ENCODE results near the gene PLEKHJ1.

PLEKHJ1 gene

GRCh38 chr19:2228157-2229030 lies 7.7 kb downstream of the PLEKHJ1 start:
- no peaks in the 10 kb centered on the region for H3K27me3 ChIP-seq
- TF ChIP-seq CTCF (IDR thresholded peaks at IDR 0.05; ENCODE audit: low read depth, low read length), result no peak
- H3K4me1 ChIP-seq, result peaks cover 6% of the 10 kb centered on the region; the same call in 1 of the 2 replicates
- no peak for DNase-seq
- no peak overlapping the region for H3K4me3 ChIP-seq (ENCODE audit: low read depth, low read length)
- H3K9me3 ChIP-seq, result no peaks in the 10 kb centered on the region
- H3K36me3 ChIP-seq, result peaks cover 80% of the 10 kb centered on the region

DNA sequence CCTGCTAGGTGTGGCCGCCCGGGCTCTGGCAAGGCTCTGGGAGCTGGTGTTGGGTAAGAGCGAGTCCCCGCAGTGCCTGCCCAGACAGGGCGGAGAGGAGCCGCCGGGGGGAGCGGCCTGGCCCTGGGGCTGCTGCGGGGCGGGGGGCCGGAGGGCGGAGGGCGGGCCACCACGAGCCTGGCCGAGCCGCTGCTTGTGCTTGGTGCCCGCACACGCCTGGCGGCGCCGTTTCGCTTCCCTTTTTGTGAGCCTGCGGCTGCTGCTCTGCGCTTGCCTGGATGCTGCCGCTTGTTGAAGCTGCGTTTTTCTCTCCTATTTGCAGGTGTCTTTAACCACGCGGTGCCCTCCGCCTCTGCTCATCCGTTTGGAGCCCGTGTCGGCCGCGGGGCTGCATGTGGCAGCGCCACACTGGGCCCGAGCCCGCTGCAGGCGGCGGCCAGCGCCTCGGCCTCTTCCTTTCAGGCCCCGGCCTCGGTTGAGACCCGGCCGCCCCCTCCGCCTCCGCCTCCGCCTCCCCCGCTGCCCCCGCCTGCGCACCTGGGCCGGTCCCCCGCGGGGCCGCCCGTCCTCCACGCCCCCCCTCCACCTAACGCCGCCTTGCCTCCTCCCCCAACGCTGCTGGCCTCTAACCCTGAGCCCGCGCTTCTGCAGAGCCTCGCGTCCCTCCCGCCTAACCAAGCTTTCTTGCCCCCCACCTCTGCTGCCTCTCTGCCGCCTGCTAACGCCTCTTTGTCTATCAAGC lies 8.5 kb downstream of the PLEKHJ1 start:
- no peak for TF ChIP-seq CTCF (IDR thresholded peaks at IDR 0.05; ENCODE audit: low read depth, low read length)
- Histone ChIP-seq H3K36me3 (peaks cover 78% of the 10 kb centered on the region), H3K27me3 (no peaks in the 10 kb centered on the region), H3K9me3 (no peaks in the 10 kb centered on the region), H3K4me1 (peaks cover 6% of the 10 kb centered on the region; the same call in 1 of the 2 replicates), H3K4me3 (ENCODE audit: low read depth, low read length) (no peak overlapping the region)
- DNase-seq, result no peak

DNA sequence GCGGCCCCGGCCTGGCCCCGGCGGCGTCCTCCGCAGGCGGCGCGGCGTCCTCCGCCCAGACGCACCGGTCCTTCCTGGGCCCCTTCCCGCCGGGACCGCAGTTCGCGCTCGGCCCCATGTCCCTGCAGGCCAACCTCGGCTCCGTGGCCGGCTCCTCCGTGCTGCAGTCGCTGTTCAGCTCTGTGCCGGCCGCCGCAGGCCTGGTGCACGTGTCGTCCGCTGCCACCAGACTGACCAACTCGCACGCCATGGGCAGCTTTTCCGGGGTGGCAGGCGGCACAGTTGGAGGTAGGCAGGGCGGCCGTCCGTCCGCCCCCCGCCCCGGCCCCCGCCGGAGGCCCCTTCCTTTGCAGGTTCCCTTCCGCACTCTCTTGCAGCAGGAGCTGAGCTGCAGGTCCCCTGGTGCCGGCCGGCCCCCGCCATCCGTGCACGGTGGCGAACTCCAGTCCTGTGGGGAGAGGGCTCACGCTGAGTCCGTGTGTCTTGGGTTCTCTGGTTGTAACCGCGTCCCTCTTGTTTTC lies 9.2 kb downstream of the PLEKHJ1 start:
- no peak for TF ChIP-seq CTCF (IDR thresholded peaks at IDR 0.05; ENCODE audit: low read depth, low read length)
- H3K4me1 ChIP-seq, result peaks cover 3% of the 10 kb centered on the region; the same call in 1 of the 2 replicates
- peaks cover 82% of the 10 kb centered on the region for H3K36me3 ChIP-seq
- no peak overlapping the region for H3K4me3 ChIP-seq (ENCODE audit: low read depth, low read length)
- DNase-seq, result no peak
- no peaks in the 10 kb centered on the region for H3K9me3 ChIP-seq
- H3K27me3 ChIP-seq, result no peaks in the 10 kb centered on the region

GRCh38 chr19:2226051-2226839 lies 9.9 kb downstream of the PLEKHJ1 start:
- no peak for DNase-seq
- no peak for TF ChIP-seq CTCF (IDR thresholded peaks at IDR 0.05; ENCODE audit: low read depth, low read length)
- peaks cover 84% of the 10 kb centered on the region for H3K36me3 ChIP-seq
- no peak overlapping the region for H3K4me3 ChIP-seq (ENCODE audit: low read depth, low read length)
- no peaks in the 10 kb centered on the region for H3K27me3 ChIP-seq
- H3K4me1 ChIP-seq, result peaks cover 5% of the 10 kb centered on the region
- no peaks in the 10 kb centered on the region for H3K9me3 ChIP-seq

GRCh38 chr19:2225415-2226050 lies 10.6 kb downstream of the PLEKHJ1 start:
- TF ChIP-seq CTCF (IDR thresholded peaks at IDR 0.05; ENCODE audit: low read depth, low read length), result no peak
- Histone ChIP-seq H3K4me3 (ENCODE audit: low read depth, low read length) (no peak overlapping the region), H3K36me3 (peaks cover 84% of the 10 kb centered on the region), H3K9me3 (no peaks in the 10 kb centered on the region), H3K4me1 (peaks cover 12% of the 10 kb centered on the region), H3K27me3 (no peaks in the 10 kb centered on the region)
- no peak for DNase-seq
